Ectodermal cell (in vitro differentiated cells): ENCODE results near the gene IRF8.
"Not testable (repeated sequence)": the region's sequence is repeated elsewhere in the genome, so short reads cannot be mapped to it uniquely, and the experiment has no call there.

Experiments used
- H3K27ac ChIP-seq: 2 replicates; pipeline ENCODE4 v1.7.0; 2013; ENCODE audit warnings: mild to moderate bottlenecking, low read depth, low read length; ENCODE audit not compliant: insufficient read depth, poor library complexity, severe bottlenecking
- H3K27me3 ChIP-seq: 2 replicates; pipeline ENCODE4 v1.7.0; 2013; ENCODE audit warnings: mild to moderate bottlenecking, low read length; ENCODE audit not compliant: insufficient read depth, control insufficient read depth, poor library complexity, severe bottlenecking
- H3K36me3 ChIP-seq: one replicate; pipeline ENCODE4 v1.7.0; 2013; ENCODE audit warnings: low read length; ENCODE audit not compliant: control insufficient read depth, insufficient read depth
- H3K4me1 ChIP-seq: one replicate; pipeline ENCODE4 v1.7.0; 2013; ENCODE audit warnings: low read length; ENCODE audit not compliant: control insufficient read depth, insufficient read depth
- H3K4me3 ChIP-seq: 2 replicates; pipeline ENCODE4 v1.7.0; 2013; ENCODE audit warnings: low read depth, low read length, control low read depth; ENCODE audit not compliant: insufficient read depth
- H3K9me3 ChIP-seq: 2 replicates; pipeline ENCODE4 v1.7.0; 2013; ENCODE audit warnings: mild to moderate bottlenecking, low read length, moderate library complexity; ENCODE audit not compliant: control insufficient read depth
- WGBS, 2 experiments: methylation state at CpG; one replicate each; pipeline ENCODE4 v1.1.7; 2013; ENCODE audit warnings: missing lambda C conversion rate in 2 of 2; 5-methylcytosine and 5-hydroxymethylcytosine counted together

The IRF8 gene

DNA sequence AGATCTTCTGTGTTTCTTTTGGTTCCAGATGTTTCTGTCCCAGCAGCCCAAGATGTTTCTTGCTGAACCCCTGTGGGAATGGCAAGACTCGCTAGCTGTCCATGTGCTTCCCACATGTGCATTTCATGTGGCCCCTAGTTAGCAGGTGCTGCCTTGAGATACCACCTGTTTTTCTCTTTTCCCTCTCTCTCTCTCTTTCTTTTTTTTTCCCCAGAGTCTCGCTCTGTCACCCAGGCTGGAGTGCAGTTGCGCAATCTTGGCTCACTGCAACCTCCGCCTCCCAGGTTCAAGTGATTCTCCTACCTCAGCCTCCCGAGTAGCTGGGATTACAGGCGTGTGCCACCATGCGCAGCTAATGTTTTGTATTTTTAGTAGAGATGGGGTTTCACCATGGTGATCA is 40.4 kb upstream of the IRF8 start:
- H3K27ac ChIP-seq, H3K9me3 ChIP-seq, H3K4me1 ChIP-seq, H3K4me3 ChIP-seq, H3K36me3 ChIP-seq, H3K27me3 ChIP-seq: not testable (repeated sequence)
- WGBS, 2 experiments, result 91 to 93% methylated on average over 7 of the region's 7 CpGs

DNA sequence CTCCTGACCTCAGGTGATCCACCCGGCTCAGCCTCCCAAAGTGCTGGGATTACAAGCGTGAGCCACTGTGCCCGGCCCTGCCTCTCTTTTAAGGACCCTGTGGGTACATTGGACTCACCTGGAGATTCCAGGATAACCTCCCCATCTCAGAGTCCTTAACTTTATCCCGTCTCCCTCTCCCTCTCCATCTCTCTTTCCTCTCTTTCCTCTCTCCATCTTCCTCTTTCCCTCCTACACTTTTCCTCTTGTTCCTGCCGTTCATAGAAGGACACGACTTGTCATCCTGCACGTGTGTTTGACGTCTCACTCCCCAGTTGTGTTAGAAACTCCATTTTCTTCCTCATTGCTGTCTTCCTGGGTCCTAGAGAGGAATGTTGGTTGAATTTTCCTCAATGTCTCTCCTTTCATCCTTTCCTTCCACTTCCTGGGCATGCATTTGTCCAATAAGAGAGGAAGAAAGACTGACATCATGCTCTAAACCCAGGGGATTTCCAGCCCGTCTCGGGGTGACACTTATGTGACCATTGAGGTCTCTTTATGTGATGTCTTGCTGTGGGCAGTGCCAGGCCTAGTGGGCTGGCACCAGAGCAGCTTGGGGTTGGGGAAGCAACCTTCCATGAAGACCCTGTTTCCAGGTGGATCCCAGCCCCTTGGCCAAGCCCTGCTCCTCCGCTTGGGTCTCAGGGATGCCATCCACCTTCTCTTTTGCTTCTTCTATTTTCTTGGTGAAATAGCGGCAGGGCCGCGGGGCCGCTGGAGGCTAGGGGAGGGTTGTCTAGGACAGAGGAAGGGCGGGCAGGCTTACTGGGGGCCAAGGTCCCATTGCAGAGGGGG is 39.8 kb upstream of the IRF8 start:
- 93 to 95% methylated on average over 16 of the region's 16 CpGs for WGBS, 2 experiments

DNA sequence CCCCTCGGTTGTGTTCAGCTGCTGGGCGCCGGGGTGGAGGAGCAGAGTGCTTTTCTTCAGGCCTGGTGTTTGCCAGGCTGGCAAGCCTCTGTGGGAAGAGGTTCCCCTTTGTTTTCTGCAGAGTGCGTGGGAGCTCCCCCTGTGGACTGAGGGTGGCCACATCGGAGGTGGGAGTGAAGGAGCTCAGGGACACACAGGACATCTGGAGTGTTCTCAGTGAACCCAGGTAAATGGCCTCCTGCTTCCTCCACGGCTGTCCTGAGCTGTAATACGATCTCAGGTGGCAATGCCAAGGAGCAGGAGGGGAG is 39.2 kb upstream of the IRF8 start:
- Histone ChIP-seq H3K27me3 (no peaks in the 10 kb centered on the region), H3K4me3 (no peak overlapping the region), H3K9me3 (no peaks in the 10 kb centered on the region), H3K36me3 (no peaks in the 10 kb centered on the region), H3K27ac (no peak overlapping the region), H3K4me1 (no peaks in the 10 kb centered on the region)
- 81% methylated on average over 7 of the region's 7 CpGs for WGBS, 2 experiments

More for the DNA sequence above, 39.8 kb upstream of the IRF8 start:
- Histone ChIP-seq H3K4me3 (no peak overlapping the region), H3K27me3 (no peaks in the 10 kb centered on the region), H3K27ac (no peak overlapping the region), H3K9me3 (no peaks in the 10 kb centered on the region), H3K36me3 (no peaks in the 10 kb centered on the region), H3K4me1 (no peaks in the 10 kb centered on the region)

DNA sequence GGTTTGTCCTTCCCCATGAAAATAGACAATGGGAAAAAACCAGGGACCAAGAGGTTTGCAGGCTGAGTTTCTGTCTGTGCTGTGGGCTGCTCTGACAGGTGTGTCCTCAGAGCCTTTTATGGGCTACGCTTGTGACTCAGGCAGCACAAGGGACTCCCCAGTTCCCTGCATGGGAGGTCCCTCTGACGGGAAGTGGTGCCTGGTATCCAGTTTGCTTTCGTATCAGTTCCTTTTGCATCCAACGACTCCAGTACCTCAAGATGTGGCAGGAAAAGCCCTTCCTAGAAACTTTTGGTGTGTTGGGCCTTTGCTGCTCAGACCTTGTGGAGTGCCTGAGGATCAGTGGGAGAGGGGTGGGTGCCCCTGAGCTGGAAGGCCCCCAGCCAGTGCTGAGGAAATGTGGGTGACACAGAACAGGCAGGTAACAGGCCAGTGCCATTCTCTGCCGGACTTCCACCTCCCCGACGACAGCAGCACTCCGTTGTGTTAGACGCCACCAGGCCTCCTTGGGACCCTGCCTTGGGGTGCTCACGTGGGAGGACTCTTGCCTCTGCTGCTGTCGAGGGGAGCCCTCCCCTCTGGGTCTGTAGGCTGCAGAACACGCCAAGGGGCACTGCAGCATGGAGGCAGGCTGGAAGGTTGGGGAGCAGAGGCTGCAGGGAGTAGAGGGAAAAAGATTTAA is 38.4 kb upstream of the IRF8 start:
- H3K9me3 ChIP-seq, result no peaks in the 10 kb centered on the region
- H3K4me1 ChIP-seq, result no peaks in the 10 kb centered on the region
- WGBS, 2 experiments, result 92% methylated on average over 12 of the region's 12 CpGs
- H3K27ac ChIP-seq, result no peak overlapping the region
- no peak overlapping the region for H3K4me3 ChIP-seq
- H3K36me3 ChIP-seq, result no peaks in the 10 kb centered on the region
- H3K27me3 ChIP-seq, result no peaks in the 10 kb centered on the region

DNA sequence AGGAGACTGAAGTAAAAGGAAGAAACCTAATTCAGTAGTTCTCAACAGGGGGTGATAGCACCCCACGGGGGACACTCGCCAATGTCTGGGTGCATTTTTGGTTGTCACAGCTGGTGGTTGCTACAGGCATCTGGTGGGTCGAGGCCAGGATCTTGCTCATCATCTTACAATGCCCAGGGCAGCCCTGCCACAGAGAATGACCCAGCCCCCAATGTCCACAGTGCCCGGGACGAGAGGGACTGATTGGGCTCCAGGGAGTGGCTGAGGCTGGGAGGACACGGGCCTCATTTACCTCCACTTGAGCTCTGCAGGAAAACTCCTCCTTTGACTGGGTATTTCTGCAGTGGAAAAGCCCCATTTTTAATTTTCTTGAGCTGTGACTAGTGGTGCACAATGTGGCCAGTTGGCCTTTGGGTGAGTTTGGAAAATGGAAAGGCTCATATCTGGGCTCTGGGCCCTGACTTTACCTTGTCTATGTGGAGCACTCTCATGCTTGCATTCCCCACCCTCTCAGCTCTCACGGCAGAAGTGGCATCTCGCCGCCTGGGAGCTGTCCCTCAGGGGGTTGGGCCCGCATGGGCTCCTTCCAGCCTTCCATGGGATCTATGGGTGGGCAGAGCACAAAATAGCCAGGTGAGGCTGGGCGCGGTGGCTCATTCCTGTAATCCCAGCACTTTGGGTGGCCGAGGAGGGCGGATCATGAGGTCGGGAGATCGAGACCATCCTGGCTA is 37.7 kb upstream of the IRF8 start:
- no peaks in the 10 kb centered on the region for H3K4me1 ChIP-seq
- no peak overlapping the region for H3K27ac ChIP-seq
- WGBS, 2 experiments, result 89 to 90% methylated on average over 16 of the region's 16 CpGs
- H3K4me3 ChIP-seq, result no peak overlapping the region
- H3K36me3 ChIP-seq, result no peaks in the 10 kb centered on the region
- H3K9me3 ChIP-seq, result no peaks in the 10 kb centered on the region
- no peaks in the 10 kb centered on the region for H3K27me3 ChIP-seq

DNA sequence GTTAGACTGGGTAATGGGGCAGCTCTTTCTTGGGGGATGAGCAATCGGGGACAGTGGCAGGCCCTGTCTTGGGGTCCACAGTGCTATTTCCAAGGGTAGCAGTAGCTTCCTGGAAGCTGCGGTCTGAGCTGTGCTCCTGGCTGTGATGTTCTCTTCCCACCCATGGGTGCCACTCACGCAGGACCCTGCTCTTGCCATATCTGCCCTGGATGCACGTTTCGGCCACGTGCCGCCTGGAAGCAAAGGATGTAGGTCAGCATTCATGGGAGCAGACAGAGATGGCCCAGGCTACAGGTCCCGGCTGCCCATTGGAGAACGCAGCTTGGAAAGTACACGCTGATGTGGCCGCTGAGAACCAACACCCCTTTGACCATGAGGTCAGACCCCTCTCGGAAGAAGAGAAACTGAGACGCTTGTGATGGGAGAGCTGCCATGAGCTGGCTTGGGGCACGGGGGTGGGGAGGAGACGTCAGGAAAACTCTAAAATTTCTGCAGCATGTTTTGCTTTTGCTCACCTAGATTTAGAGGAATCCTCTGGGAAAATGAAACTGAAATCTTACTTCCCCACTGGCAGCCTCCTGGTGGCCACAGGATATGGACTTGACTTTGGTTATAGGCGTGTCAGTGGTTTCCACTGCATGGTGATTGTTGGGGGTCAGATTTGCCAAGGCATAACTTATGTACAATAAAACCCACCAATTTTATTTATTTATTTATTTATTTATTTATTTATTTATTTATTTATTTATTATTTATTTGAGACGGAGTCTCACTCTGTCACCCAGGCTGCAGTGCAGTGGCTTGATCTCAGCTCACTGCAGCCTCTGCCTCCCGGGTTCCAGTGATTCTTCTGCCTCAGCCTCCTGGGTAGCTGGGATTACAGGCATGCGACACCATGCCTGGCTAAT is 36.2 kb upstream of the IRF8 start:
- Histone ChIP-seq H3K27ac (no peak overlapping the region), H3K4me1 (no peaks in the 10 kb centered on the region), H3K4me3 (no peak overlapping the region), H3K27me3 (no peaks in the 10 kb centered on the region), H3K9me3 (no peaks in the 10 kb centered on the region), H3K36me3 (no peaks in the 10 kb centered on the region)
- 93% methylated on average over 18 of the region's 19 CpGs for WGBS, 2 experiments

DNA sequence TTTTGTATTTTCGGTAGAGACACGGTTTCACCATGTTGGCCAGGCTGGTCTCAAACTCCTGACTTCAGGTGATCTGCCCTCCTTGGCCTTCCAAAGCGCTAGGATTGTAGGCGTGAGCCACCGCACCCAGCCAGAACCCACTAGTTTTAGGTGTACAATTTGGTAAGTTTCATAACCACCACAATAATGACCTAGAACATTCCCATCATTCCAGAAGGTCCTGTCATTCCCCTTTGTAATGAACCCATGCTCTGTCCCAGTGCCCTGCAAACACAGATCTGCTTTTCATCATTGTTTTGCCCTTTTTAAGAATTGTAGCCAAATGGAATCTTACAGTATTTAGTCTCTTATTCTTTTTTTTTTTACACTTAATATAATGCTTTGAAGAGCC is 35.6 kb upstream of the IRF8 start:
- Histone ChIP-seq H3K9me3 (no peaks in the 10 kb centered on the region), H3K27ac (no peak overlapping the region), H3K4me3 (no peak overlapping the region), H3K4me1 (no peaks in the 10 kb centered on the region), H3K36me3 (no peaks in the 10 kb centered on the region), H3K27me3 (no peaks in the 10 kb centered on the region)
- WGBS, 2 experiments, result 95 to 96% methylated on average over 5 of the region's 5 CpGs

DNA sequence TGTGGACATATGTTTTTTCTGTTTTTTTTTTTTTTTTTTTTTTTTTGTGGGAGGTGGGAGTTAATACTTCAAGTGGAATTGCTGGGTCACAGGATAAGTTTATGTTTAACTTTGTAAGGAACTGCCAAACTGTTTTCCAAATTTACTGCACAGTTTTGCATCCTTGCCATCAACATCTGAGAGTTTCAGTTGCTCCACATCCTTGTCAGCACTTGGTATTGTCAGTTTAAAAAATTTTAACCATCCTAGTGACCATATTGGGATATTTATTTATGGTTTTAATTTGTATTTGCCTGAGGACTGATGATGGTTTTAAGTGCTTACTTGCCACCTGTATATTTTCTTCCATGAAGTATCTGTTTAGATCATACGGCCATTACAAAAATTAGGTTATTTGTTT is 34.0 kb upstream of the IRF8 start:
- no peaks in the 10 kb centered on the region for H3K36me3 ChIP-seq
- H3K9me3 ChIP-seq, result no peaks in the 10 kb centered on the region
- H3K4me1 ChIP-seq, result no peaks in the 10 kb centered on the region
- H3K4me3 ChIP-seq, result no peak overlapping the region
- no peak overlapping the region for H3K27ac ChIP-seq
- 90% methylated on average over 1 of the region's 1 CpG; no CpG with 5 or more reads in 1 of the 2 experiments for WGBS, 2 experiments
- H3K27me3 ChIP-seq, result no peaks in the 10 kb centered on the region

DNA sequence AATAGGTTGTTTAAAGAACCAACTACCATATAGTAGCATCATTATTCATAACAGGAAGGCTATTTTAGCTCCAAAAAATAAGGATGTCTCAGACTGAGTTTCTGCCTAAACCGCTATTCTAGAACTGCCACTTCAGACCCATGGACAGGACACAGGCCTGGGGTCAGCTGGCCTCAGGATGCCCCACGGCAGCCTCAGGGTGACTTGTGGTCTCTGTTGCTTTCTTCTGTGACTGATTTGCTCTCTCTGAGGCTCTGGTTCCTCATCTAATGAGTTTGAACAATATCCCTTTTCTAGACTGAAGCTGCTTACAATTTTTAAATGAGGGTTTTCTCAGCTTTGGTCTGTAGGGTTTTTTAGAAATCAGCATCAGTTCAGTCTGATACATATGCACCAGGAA is 31.8 kb upstream of the IRF8 start:
- Histone ChIP-seq H3K4me3 (no peak overlapping the region), H3K36me3 (no peaks in the 10 kb centered on the region), H3K4me1 (no peaks in the 10 kb centered on the region), H3K9me3 (no peaks in the 10 kb centered on the region), H3K27me3 (no peaks in the 10 kb centered on the region), H3K27ac (no peak overlapping the region)
- 93% methylated on average over 2 of the region's 2 CpGs for WGBS, 2 experiments
